NCI-H524 treated with DMSO at 0.1 percent for 48 hours (cell line): ENCODE measurements around the gene DDX31.

Experiments
- DNase-seq: peaks from one replicate; lab custom pipeline; 2025; lab: John Stamatoyannopoulos, UW

Gene DDX31

GRCh38 chr9:132592451-132592850, 77.3 kb downstream of the DDX31 start:
- DNase-seq, result no peak

- DNase-seq, result no peak
These were observed 78.0 kb downstream of the DDX31 start for GRCh38 chr9:132591751-132592314.

- DNase-seq, result no peak
These were observed 78.5 kb downstream of the DDX31 start for GRCh38 chr9:132591244-132591643.

- DNase-seq, result no peak
These were observed 79.2 kb downstream of the DDX31 start for GRCh38 chr9:132590318-132591182.

GRCh38 chr9:132590037-132590317, 79.8 kb downstream of the DDX31 start:
- no peak for DNase-seq

- DNase-seq, result no peak
These were observed 80.4 kb downstream of the DDX31 start for GRCh38 chr9:132589148-132590036.

GRCh38 chr9:132588501-132589147, 81.2 kb downstream of the DDX31 start:
- no peak for DNase-seq

- DNase-seq, result no peak
These were observed 81.7 kb downstream of the DDX31 start for GRCh38 chr9:132588098-132588497.

GRCh38 chr9:132587592-132587955, 82.2 kb downstream of the DDX31 start:
- no peak for DNase-seq

GRCh38 chr9:132586830-132587591, 82.8 kb downstream of the DDX31 start:
- DNase-seq, result no peak

GRCh38 chr9:132585954-132586829, 83.6 kb downstream of the DDX31 start:
- DNase-seq, result no peak

GRCh38 chr9:132584601-132585560, 84.9 kb downstream of the DDX31 start:
- no peak for DNase-seq

GRCh38 chr9:132583584-132584304, 86.0 kb downstream of the DDX31 start:
- DNase-seq, result no peak

GRCh38 chr9:132582786-132583583, 86.8 kb downstream of the DDX31 start:
- DNase-seq, result no peak

- DNase-seq, result no peak
These were observed 87.5 kb downstream of the DDX31 start, which contains the start of gene BARHL1 for GRCh38 chr9:132582276-132582785. TSS of gene BARHL1 (plus strand) at chr9:132582606. CDS start at chr9:132582798, 192 bp downstream.

- DNase-seq, result no peak
These were observed 90.4 kb downstream of the DDX31 start for GRCh38 chr9:132579427-132579798.

GRCh38 chr9:132578367-132578932, 91.3 kb downstream of the DDX31 start:
- no peak for DNase-seq
